Glutamatergic neuron (in vitro differentiated cells): ENCODE data around the gene GFPT2. TPM values are rescaled to one million over a fixed set of nuclear protein-coding genes. Genes with fewer than 3 reads are reported as not detected.

Experiments used
- DNase-seq: peaks from one replicate; pipeline ENCODE4 v3.0.0; 2022
- H3K27ac Mint-ChIP-seq: one replicate; pipeline ENCODE4 v1.8.0; 2020; ENCODE audit warnings: mild to moderate bottlenecking, mixed read lengths, inconsistent platforms; ENCODE audit not compliant: unreplicated experiment
- H3K27me3 Mint-ChIP-seq: one replicate; pipeline ENCODE4 v1.8.0; 2020; ENCODE audit warnings: mild to moderate bottlenecking, moderate library complexity, mixed read lengths, inconsistent platforms; ENCODE audit not compliant: unreplicated experiment
- H3K36me3 Mint-ChIP-seq: one replicate; pipeline ENCODE4 v1.8.0; 2020; ENCODE audit warnings: mild to moderate bottlenecking, mixed read lengths, inconsistent platforms; ENCODE audit not compliant: unreplicated experiment
- H3K4me1 Mint-ChIP-seq: one replicate; pipeline ENCODE4 v1.8.0; 2020; ENCODE audit warnings: mild to moderate bottlenecking, low read depth, mixed read lengths, inconsistent platforms; ENCODE audit not compliant: unreplicated experiment
- H3K4me3 Mint-ChIP-seq: one replicate; pipeline ENCODE4 v1.8.0; 2020; ENCODE audit warnings: mild to moderate bottlenecking, mixed read lengths, inconsistent platforms; ENCODE audit not compliant: unreplicated experiment
- H3K9me3 Mint-ChIP-seq: one replicate; pipeline ENCODE4 v1.8.0; 2020; ENCODE audit warnings: mild to moderate bottlenecking, moderate library complexity, mixed read lengths, inconsistent platforms; ENCODE audit not compliant: unreplicated experiment
- total RNA-seq: library from RNA; stranded (reverse); fragmentation: NEBNext Ultra II Directional; extraction: Animal tissue kit (Norgen Biotek cat#: 25700); gene quantifications from one replicate; pipeline ENCODE4 v1.2.1, GENCODE V29; 2021; ENCODE audit not compliant: unreplicated experiment
- TF ChIP-seq, protein P1 (sequence below): fragments of 200-600 bp; sonication (generic); IDR thresholded peaks from one replicate; pipeline ENCODE4 v1.5.0; 2021; ENCODE audit not compliant: partially characterized antibody, unreplicated experiment

The GFPT2 gene
- total RNA-seq, 1 donor from 2014 or later = 11.6 TPM

DNA sequence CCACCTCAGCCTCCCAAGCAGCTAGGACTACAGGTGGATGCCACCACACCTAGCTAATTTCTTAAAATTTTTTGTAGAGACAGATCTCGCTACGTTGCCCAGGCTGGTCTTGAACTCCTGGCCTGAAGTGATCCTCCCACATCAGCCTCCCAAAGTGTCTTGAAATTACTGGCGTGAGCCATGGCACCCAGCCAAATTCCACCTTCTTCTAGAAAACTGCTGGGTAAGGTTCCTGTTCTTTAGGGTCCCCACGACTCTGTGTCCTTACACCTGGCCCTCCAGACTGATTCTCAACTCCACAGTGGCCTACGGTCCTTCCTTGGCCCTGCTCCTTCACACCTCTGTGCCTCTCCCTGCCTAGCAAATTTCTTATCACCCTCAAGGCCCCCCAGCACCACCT is 63.2 kb downstream of the GFPT2 start:
- no peak for DNase-seq
- peaks cover 6% of the 10 kb centered on the region for H3K36me3 Mint-ChIP-seq

GRCh38 chr5:180289433-180289832 is 63.7 kb downstream of the GFPT2 start:
- peaks cover 9% of the 10 kb centered on the region for H3K27me3 Mint-ChIP-seq
- H3K27ac Mint-ChIP-seq = no peak overlapping the region
- H3K4me3 Mint-ChIP-seq = no peak overlapping the region
- peaks cover 6% of the 10 kb centered on the region for H3K36me3 Mint-ChIP-seq
- no peak for DNase-seq
- peaks cover 22% of the 10 kb centered on the region for H3K4me1 Mint-ChIP-seq
- peaks cover 18% of the 10 kb centered on the region for H3K9me3 Mint-ChIP-seq
- TF ChIP-seq, protein P1, sequence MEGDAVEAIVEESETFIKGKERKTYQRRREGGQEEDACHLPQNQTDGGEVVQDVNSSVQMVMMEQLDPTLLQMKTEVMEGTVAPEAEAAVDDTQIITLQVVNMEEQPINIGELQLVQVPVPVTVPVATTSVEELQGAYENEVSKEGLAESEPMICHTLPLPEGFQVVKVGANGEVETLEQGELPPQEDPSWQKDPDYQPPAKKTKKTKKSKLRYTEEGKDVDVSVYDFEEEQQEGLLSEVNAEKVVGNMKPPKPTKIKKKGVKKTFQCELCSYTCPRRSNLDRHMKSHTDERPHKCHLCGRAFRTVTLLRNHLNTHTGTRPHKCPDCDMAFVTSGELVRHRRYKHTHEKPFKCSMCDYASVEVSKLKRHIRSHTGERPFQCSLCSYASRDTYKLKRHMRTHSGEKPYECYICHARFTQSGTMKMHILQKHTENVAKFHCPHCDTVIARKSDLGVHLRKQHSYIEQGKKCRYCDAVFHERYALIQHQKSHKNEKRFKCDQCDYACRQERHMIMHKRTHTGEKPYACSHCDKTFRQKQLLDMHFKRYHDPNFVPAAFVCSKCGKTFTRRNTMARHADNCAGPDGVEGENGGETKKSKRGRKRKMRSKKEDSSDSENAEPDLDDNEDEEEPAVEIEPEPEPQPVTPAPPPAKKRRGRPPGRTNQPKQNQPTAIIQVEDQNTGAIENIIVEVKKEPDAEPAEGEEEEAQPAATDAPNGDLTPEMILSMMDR = no peak

More for the DNA sequence above, 63.2 kb downstream of the GFPT2 start:
- peak overlapping the region; percentile 92 for H3K4me3 Mint-ChIP-seq
- H3K27ac Mint-ChIP-seq = no peak overlapping the region
- peaks cover 9% of the 10 kb centered on the region for H3K27me3 Mint-ChIP-seq
- TF ChIP-seq, protein P1 = no peak
- H3K9me3 Mint-ChIP-seq = peaks cover 18% of the 10 kb centered on the region
- peaks cover 22% of the 10 kb centered on the region for H3K4me1 Mint-ChIP-seq

DNA sequence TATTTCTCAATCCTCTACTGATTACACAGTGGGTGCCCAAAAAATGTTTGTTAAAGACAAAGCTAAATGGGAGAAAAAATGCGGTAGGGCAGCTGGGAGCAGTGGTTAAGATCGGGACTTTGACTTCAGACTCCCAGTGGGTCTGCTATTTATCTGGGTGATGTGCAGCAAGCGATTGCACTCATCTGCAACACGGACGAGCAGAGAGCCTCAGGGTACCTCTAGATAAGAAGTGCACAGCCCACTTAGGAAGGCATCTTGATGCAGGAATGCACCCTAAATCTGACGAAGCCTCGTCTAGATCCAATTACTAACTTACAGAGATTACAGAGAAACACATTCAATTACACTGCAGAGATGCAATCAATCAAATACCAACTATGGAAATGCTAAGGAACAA is 65.3 kb downstream of the GFPT2 start:
- H3K27me3 Mint-ChIP-seq = peaks cover 9% of the 10 kb centered on the region
- peaks cover 22% of the 10 kb centered on the region for H3K4me1 Mint-ChIP-seq
- no peak for DNase-seq
- peaks cover 6% of the 10 kb centered on the region for H3K36me3 Mint-ChIP-seq
- TF ChIP-seq, protein P1 = no peak
- no peak overlapping the region for H3K27ac Mint-ChIP-seq
- no peak overlapping the region for H3K4me3 Mint-ChIP-seq
- H3K9me3 Mint-ChIP-seq = peaks cover 15% of the 10 kb centered on the region

- Mint-ChIP-seq H3K4me1 (peaks cover 25% of the 10 kb centered on the region), H3K36me3 (peaks cover 6% of the 10 kb centered on the region), H3K9me3 (peaks cover 12% of the 10 kb centered on the region), H3K27ac (no peak overlapping the region), H3K4me3 (no peak overlapping the region), H3K27me3 (peaks cover 6% of the 10 kb centered on the region)
- DNase-seq = no peak
- TF ChIP-seq, protein P1 = no peak
Observed at GRCh38 chr5:180287404-180287803, 65.7 kb downstream of the GFPT2 start.

DNA sequence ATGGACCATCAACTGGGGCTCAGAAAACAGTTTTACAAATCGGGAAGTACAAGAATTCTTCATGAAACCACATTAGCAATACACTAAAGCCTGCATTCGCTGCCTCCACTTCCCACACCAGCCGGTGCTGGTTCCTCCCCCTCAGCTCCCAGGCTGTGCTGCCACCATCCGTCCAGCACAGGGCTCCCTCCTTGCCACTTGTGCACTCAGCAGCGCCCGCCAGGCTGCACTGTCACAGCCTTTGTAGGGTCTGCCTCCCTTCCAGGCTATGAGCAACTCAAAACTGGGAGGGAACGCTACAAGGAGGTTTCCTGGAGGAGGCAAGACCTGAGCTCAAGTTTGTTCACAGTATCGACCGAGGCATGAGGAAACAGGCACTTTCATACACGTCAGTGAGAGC is 69.0 kb downstream of the GFPT2 start:
- Mint-ChIP-seq H3K36me3 (peaks cover 7% of the 10 kb centered on the region), H3K9me3 (peaks cover 6% of the 10 kb centered on the region), H3K4me1 (peaks cover 16% of the 10 kb centered on the region), H3K4me3 (no peak overlapping the region), H3K27ac (no peak overlapping the region), H3K27me3 (no peaks in the 10 kb centered on the region)
- TF ChIP-seq, protein P1 = no peak
- no peak for DNase-seq
